ENCODE measurements around the gene WWC1. TPM values are rescaled to one million over a fixed set of nuclear protein-coding genes. Genes with fewer than 3 reads are reported as not detected.

Gene WWC1
- total and polyA plus RNA-seq, 9 of the 15 experiments (the other 6 are each of a cell fraction or from before 2014, with no cell fraction given), result under 0.01 to 0.54 (median 0.42) TPM; not detected in 6

GRCh38 chr5:168346417-168346816 is 55.0 kb downstream of the WWC1 start:
- TF ChIP-seq CHD4 (IDR thresholded peaks at IDR 0.05; ENCODE audit: insufficient read depth, insufficient replicate concordance, low read depth, low read length, poor library complexity, severe bottlenecking) (no peak), HDGF (IDR thresholded peaks at IDR 0.05) (no peak), HNRNPK (IDR thresholded peaks at IDR 0.05; ENCODE audit: low read depth, low read length, poor library complexity, severe bottlenecking) (no peak)
- no peaks in the 10 kb centered on the region for H3K79me2 ChIP-seq (ENCODE audit: control insufficient read depth, insufficient read depth, low read length)
- no peaks in the 10 kb centered on the region for H3K36me3 ChIP-seq (ENCODE audit: control insufficient read depth, insufficient read depth, low read length)
- no peaks in the 10 kb centered on the region for H3K9me1 ChIP-seq (ENCODE audit: control insufficient read depth, insufficient read depth, low read length)
- in situ Hi-C loops (cut with MboI) (no loop called here), intact Hi-C loops (cut with micrococcal nuclease) (no loop called here)
- FAIRE-seq (no peak), DNase-seq (ENCODE audit: extremely low read depth in 1 of 4, low spot score in 3 of 4) (no peak), ATAC-seq (no peak)
- H3K4me1 ChIP-seq (replicated peaks in 1 of 2; ENCODE audit: control insufficient read depth in 2 of 2, insufficient read depth in 2 of 2, low read length in 2 of 2), result no peaks in the 10 kb centered on the region
- no peak overlapping the region for H2AFZ ChIP-seq (ENCODE audit: low read depth, low read length)
- H3K4me2 ChIP-seq (ENCODE audit: insufficient read depth, low read length), result no peak overlapping the region
- H3K9ac ChIP-seq (ENCODE audit: insufficient read depth in 1 of 2, low read depth in 2 of 2, low read length in 2 of 2), result no peak overlapping the region
- 0% methylated on average over 3 of the region's 3 CpGs for WGBS (ENCODE audit: insufficient coverage, low coverage, missing lambda C conversion rate)
- no peak overlapping the region for H3K27ac ChIP-seq (ENCODE audit: extremely low read depth, low read depth, low read length)
- peaks cover 0 to 12% of the 10 kb centered on the region in 2 experiments; a peak in 2 of 5 replicates for H3K27me3 ChIP-seq (ENCODE audit: control insufficient read depth in 2 of 2, insufficient read depth in 2 of 2, low read length in 2 of 2)
- no TSS peak for BruUV-seq (replicated peaks)
- no peaks in the 10 kb centered on the region for H3K9me3 ChIP-seq (replicated peaks; ENCODE audit: control insufficient read depth, insufficient read depth, low read depth, low read length)
- no peaks in the 10 kb centered on the region; the same call in 1 of the 2 replicates for H4K20me1 ChIP-seq (replicated peaks; ENCODE audit: control insufficient read depth, insufficient read depth, low read length)
- ChIA-PET CTCF (ENCODE audit: low intra/inter-chr PET ratio) (no interaction called here), POLR2A (no interaction called here)
- no peak overlapping the region for H3K4me3 ChIP-seq

GRCh38 chr5:168347368-168348083 is 56.1 kb downstream of the WWC1 start:
- 2% methylated on average over 8 of the region's 8 CpGs for WGBS (ENCODE audit: insufficient coverage, low coverage, missing lambda C conversion rate)
- TF ChIP-seq ZNF707 (CRISPR knock-in tag; conservative IDR thresholded peaks at IDR 0.05) (no peak), RHOXF2B (CRISPR knock-in tag; conservative IDR thresholded peaks at IDR 0.05) (no peak), C11orf30 (IDR thresholded peaks at IDR 0.05; ENCODE audit: low read depth) (no peak), PTBP1 (IDR thresholded peaks at IDR 0.05; ENCODE audit: low read depth, low read length) (no peak), ZNF239 (CRISPR knock-in tag; IDR thresholded peaks at IDR 0.05) (no peak), ATF3 (IDR thresholded peaks at IDR 0.05) (no peak), ATF3 (CRISPR knock-in tag; conservative IDR thresholded peaks at IDR 0.05) (no peak), EZH2 (IDR thresholded peaks at IDR 0.05; ENCODE audit: borderline replicate concordance, low read depth, low read length) (no peak), SMAD4 (CRISPR knock-in tag; conservative IDR thresholded peaks at IDR 0.05) (no peak), ETV5 (CRISPR knock-in tag; IDR thresholded peaks at IDR 0.05; ENCODE audit: low read depth) (no peak)
- Histone ChIP-seq H3K79me2 (ENCODE audit: control insufficient read depth, insufficient read depth, low read length) (no peaks in the 10 kb centered on the region), H4K20me1 (replicated peaks; ENCODE audit: control insufficient read depth, insufficient read depth, low read length) (no peaks in the 10 kb centered on the region; the same call in 1 of the 2 replicates), H3K27ac (ENCODE audit: extremely low read depth, low read depth, low read length) (no peak overlapping the region), H2AFZ (ENCODE audit: low read depth, low read length) (no peak overlapping the region), H3K27me3 (ENCODE audit: control insufficient read depth in 2 of 2, insufficient read depth in 2 of 2, low read length in 2 of 2) (peaks cover 0 to 18% of the 10 kb centered on the region in 2 experiments; a peak in 2 of 5 replicates), H3K4me1 (replicated peaks in 1 of 2; ENCODE audit: control insufficient read depth in 2 of 2, insufficient read depth in 2 of 2, low read length in 2 of 2) (no peaks in the 10 kb centered on the region), H3K9me1 (ENCODE audit: control insufficient read depth, insufficient read depth, low read length) (no peaks in the 10 kb centered on the region), H3K4me2 (ENCODE audit: insufficient read depth, low read length) (no peak overlapping the region), H3K9ac (ENCODE audit: insufficient read depth in 1 of 2, low read depth in 2 of 2, low read length in 2 of 2) (no peak overlapping the region), H3K9me3 (replicated peaks; ENCODE audit: control insufficient read depth, insufficient read depth, low read depth, low read length) (no peaks in the 10 kb centered on the region), H3K36me3 (ENCODE audit: control insufficient read depth, insufficient read depth, low read length) (no peaks in the 10 kb centered on the region), H3K4me3 (no peak overlapping the region)
- in situ Hi-C loops (cut with MboI) (no loop called here), intact Hi-C loops (cut with micrococcal nuclease) (no loop called here)
- CTCF ChIA-PET (ENCODE audit: low intra/inter-chr PET ratio), result no interaction called here
- ATAC-seq (no peak), DNase-seq (ENCODE audit: extremely low read depth in 1 of 4, low spot score in 3 of 4) (no peak), FAIRE-seq (no peak)
- POLR2A ChIA-PET, result interaction anchor here (0.6 kb wide), 1 partner anchor 66 kb away, joined by 3 read pairs; no protein-coding TSS in a partner anchor
- no TSS peak for BruUV-seq (replicated peaks)

Data from K562 (cell line).